BJ (cell line): ENCODE results near the gene ASCL1. TPM values are rescaled to one million over a fixed set of nuclear protein-coding genes. Genes with fewer than 3 reads are reported as not detected.

Experiments used
- CTCF ChIA-PET: fragments of 350-600 bp; formaldehyde crosslinking; extraction: SDS; loops from one replicate; lab custom pipeline; 2021; ENCODE audit warnings: antibody characterized with exemption, inconsistent platforms; lab: Yijun Ruan, JAX
- POLR2A ChIA-PET: fragments of 300-600 bp; sonication (Branson Sonifier 250); formaldehyde crosslinking; extraction: SDS; loops from one replicate; lab custom pipeline; 2021; ENCODE audit warnings: antibody characterized with exemption; lab: Charles Lee
- DNase-seq: peaks from one replicate; pipeline ENCODE4 v3.0.0-alpha.2; 2011; ENCODE audit warnings: low read depth
- H3K27me3 ChIP-seq: 2 replicates; pipeline ENCODE4 v1.6.0; 2011; ENCODE audit warnings: low read length; ENCODE audit not compliant: control insufficient read depth, insufficient read depth
- H3K36me3 ChIP-seq: 2 replicates; pipeline ENCODE4 v1.5.1; 2011; ENCODE audit warnings: low read length; ENCODE audit not compliant: control insufficient read depth, insufficient read depth
- H3K4me3 ChIP-seq: 2 replicates; pipeline ENCODE4 v1.5.1; 2011; ENCODE audit warnings: low read depth, mild to moderate bottlenecking, control low read depth, low read length
- polyA plus RNA-seq: library from polyadenylated mRNA; depleted of rRNA; stranded (reverse); fragments of >200 nt; gene quantifications from 2 replicates; pipeline ENCODE4 v1.2.3, GENCODE V29; 2011
- TF ChIP-seq, protein P1 (sequence below): IDR thresholded peaks from 2 replicates; pipeline ENCODE4 v1.5.1; 2011; ENCODE audit warnings: low read depth, mild to moderate bottlenecking, control low read depth, inconsistent platforms, low read length, moderate library complexity; ENCODE audit not compliant: insufficient read depth

ASCL1 gene
- polyA plus RNA-seq, 1 experiment: 0.07 TPM

DNA sequence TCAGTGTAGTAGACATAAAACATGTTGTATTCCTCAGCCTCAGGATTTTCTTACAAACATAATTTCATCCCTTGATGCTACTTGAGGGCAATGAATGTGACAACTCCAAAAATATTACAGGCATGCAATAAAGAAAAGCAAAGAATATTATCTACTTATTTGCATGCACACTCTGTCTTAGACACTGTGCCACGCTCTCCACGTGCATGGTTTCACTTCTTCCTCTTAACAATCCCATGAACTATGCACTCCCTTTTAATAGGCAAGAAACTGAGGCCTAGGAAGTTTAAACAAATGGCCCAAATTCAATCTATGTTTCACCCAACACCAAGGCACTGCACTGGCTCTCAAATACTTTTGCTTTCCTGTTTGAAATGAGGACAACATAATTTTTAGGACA, 38.6 kb upstream of the ASCL1 start:
- ChIA-PET CTCF (interaction anchor here (0.6 to 1.0 kb wide), 2 partner anchors 35 to 976 kb away, joined by 3 read pairs; no protein-coding TSS in a partner anchor), POLR2A (no interaction called here)
- Histone ChIP-seq H3K4me3 (no peak overlapping the region), H3K36me3 (no peaks in the 10 kb centered on the region), H3K27me3 (no peaks in the 10 kb centered on the region)
- TF ChIP-seq, protein P1, sequence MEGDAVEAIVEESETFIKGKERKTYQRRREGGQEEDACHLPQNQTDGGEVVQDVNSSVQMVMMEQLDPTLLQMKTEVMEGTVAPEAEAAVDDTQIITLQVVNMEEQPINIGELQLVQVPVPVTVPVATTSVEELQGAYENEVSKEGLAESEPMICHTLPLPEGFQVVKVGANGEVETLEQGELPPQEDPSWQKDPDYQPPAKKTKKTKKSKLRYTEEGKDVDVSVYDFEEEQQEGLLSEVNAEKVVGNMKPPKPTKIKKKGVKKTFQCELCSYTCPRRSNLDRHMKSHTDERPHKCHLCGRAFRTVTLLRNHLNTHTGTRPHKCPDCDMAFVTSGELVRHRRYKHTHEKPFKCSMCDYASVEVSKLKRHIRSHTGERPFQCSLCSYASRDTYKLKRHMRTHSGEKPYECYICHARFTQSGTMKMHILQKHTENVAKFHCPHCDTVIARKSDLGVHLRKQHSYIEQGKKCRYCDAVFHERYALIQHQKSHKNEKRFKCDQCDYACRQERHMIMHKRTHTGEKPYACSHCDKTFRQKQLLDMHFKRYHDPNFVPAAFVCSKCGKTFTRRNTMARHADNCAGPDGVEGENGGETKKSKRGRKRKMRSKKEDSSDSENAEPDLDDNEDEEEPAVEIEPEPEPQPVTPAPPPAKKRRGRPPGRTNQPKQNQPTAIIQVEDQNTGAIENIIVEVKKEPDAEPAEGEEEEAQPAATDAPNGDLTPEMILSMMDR: no peak
- no peak for DNase-seq

DNA sequence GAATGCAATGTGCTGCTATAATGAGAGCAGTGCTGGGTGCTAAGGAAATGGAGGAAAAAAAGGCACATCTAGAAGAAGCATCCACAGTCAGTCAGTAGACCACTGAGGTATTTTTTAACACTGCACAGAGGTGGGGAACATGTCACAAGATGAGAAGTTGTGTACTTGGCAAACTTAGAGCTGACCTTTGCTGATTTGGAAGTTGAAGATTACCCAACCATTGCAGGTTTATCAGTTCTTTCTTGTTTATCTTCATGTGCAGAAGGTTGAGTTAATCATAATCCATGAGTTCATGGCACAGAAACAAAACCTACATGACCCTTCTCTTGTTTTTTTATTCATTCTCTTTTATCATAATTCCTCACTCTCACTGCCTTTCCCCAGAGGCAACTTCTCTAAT, 37.2 kb upstream of the ASCL1 start:
- CTCF ChIA-PET: no interaction called here
- DNase-seq: no peak

DNA sequence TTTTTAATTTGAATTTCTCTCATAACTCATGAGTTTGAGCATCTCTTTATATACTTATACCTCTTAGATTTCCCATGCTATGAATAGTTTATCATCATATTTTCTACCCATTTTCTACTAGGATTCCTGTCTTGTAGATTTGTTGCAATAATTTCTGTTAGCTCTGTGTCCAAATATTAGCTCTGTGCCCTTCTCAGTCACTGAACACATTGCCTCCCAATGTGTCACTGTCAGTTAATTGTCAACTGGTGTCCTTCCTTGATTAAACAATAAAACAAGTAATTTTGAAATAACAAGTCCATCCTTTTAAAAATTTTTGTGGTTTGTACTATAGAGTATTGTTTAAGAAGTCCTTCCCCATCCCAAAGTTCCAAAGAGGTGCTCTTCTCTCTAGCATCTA, 36.2 kb upstream of the ASCL1 start:
- ChIA-PET POLR2A (no interaction called here), CTCF (no interaction called here)
- H3K4me3 ChIP-seq: no peak overlapping the region
- no peaks in the 10 kb centered on the region for H3K27me3 ChIP-seq
- H3K36me3 ChIP-seq: no peaks in the 10 kb centered on the region
- TF ChIP-seq, protein P1: no peak
- no peak for DNase-seq

More for the DNA sequence above, 37.2 kb upstream of the ASCL1 start:
- H3K36me3 ChIP-seq: no peaks in the 10 kb centered on the region
- POLR2A ChIA-PET: no interaction called here
- no peak overlapping the region for H3K4me3 ChIP-seq
- no peaks in the 10 kb centered on the region for H3K27me3 ChIP-seq
- TF ChIP-seq, protein P1: no peak

DNA sequence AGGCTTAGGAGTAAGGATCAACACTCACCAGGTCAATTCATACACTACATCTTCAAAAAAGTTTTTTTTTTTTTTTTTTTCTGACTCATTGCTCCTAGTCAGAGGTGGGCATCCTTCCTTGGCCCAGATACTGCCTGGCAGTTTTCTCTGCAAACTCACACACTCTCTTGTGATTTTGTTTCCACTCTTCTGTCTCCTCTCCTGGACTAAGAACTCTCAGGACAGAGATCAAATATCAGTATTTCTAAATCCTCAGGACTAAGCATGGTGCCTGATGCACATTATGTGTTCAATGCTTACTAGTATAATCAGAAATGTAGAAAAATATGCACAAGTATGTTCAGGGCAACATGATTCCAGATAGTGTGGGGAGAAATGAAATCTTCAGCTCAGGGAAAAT, 30.3 kb upstream of the ASCL1 start:
- Histone ChIP-seq H3K36me3 (no peaks in the 10 kb centered on the region), H3K4me3 (no peak overlapping the region), H3K27me3 (no peaks in the 10 kb centered on the region)
- no peak for DNase-seq
- TF ChIP-seq, protein P1: no peak
- ChIA-PET POLR2A (no interaction called here), CTCF (interaction anchor here (0.7 to 0.8 kb wide), 2 partner anchors 13 to 36 kb away, joined by 3 read pairs; no protein-coding TSS in a partner anchor)

DNA sequence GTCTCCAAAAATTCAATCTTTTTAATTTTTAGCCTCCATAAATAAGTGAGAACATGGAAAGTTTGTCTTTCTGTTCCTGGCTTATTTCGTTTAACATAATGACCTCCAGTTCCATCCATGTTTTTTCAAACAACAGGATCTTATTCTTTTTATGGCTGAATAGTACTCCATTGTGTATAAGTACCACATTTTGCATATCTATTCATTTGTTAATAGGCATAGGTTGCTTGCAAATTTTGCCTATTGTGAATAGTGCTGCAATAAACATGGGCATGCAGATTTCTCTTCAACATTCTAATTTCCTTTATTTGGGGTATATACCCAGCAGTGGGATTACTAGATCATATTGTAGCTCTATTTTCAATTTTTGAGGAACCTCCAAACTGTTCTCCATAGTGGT, 24.3 kb upstream of the ASCL1 start:
- CTCF ChIA-PET: no interaction called here
- Histone ChIP-seq H3K27me3 (no peaks in the 10 kb centered on the region), H3K4me3 (no peak overlapping the region), H3K36me3 (no peaks in the 10 kb centered on the region)
- POLR2A ChIA-PET: no interaction called here
- TF ChIP-seq, protein P1: no peak
- no peak for DNase-seq
